ENCODE measurements around the gene SMAD7.

DNA sequence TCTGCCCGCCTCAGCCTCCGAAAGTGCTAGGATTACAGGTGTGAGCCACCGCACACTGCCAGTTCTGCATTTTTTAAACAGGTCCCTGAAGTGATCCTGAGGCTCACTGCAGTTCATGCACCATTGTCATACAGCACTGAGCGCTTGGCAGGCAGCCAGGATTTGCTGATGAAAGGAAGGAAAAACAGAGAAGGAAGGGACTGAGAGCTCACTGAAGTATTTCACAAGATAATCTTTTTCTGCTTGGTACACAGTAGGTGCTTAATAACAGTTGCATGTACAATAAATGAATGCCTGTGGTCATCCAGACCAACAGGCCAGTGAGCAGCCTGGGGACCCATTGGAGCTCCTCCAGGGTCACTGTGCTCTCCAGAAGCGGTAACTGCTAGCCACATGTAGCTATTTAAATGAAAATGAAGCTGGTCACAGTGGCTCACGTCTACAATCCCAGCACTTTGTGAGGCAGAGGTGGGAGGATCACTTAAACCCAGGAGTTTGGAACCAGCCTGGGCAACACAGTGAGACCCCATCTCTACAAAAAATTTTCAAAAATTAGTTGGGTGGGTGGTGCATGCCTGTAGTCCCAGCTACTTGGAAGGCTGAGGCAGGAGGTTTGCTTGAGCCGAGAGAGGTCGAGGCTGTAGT lies 33.1 kb upstream of the SMAD7 start:
- TF ChIP-seq CTCF (IDR thresholded peaks at IDR 0.05) (no peak), POLR2A (IDR thresholded peaks at IDR 0.05) (no peak)
